HG03558 (cell line): Measurements from ENCODE around the gene PPM1F.

Experiments used
- ATAC-seq: cut with Tn5 transposase; IDR thresholded peaks from one replicate; pipeline ENCODE4 v1.9.1; 2021; ENCODE audit warnings: moderate number of reproducible peaks; ENCODE audit not compliant: unreplicated experiment; ENCODE audit errors: extremely low read depth

The PPM1F gene

GRCh38 chr22:21952586-21953571, at the start of gene PPM1F:
PPM1F (minus strand) TSS chr22:21952848; CDS start chr22:21946048, 6,800 bp downstream.
- ATAC-seq = peak; percentile 62

GRCh38 chr22:22001664-22002525, 49.2 kb upstream of the PPM1F start:
- ATAC-seq = no peak

- no peak for ATAC-seq
Measured at GRCh38 chr22:21998595-21999247, 46.1 kb upstream of the PPM1F start.

- ATAC-seq = no peak
Measured at GRCh38 chr22:21996175-21996720, 43.6 kb upstream of the PPM1F start.

GRCh38 chr22:21995660-21996059, 43.0 kb upstream of the PPM1F start:
- ATAC-seq = no peak

- ATAC-seq = no peak
Measured at GRCh38 chr22:21994881-21995444, 42.3 kb upstream of the PPM1F start.

- ATAC-seq = no peak
Measured at GRCh38 chr22:21992593-21993237, 40.1 kb upstream of the PPM1F start.

GRCh38 chr22:21991774-21992173, 39.1 kb upstream of the PPM1F start:
- ATAC-seq = no peak

- ATAC-seq = no peak
Measured at GRCh38 chr22:21991304-21991596, 38.6 kb upstream of the PPM1F start.

GRCh38 chr22:21990445-21991303, 38.0 kb upstream of the PPM1F start:
- no peak for ATAC-seq

- ATAC-seq = no peak
Measured at GRCh38 chr22:21989049-21989448, 36.4 kb upstream of the PPM1F start.

- no peak for ATAC-seq
Measured at GRCh38 chr22:21985214-21985613, 32.6 kb upstream of the PPM1F start.

GRCh38 chr22:21984793-21985192, 32.1 kb upstream of the PPM1F start:
- ATAC-seq = no peak

GRCh38 chr22:21982338-21982965, 29.8 kb upstream of the PPM1F start, which contains the start of gene TOP3B:
TOP3B (minus strand) TSS chr22:21982787; CDS start chr22:21975709, 7,078 bp downstream.
- ATAC-seq = no peak

- no peak for ATAC-seq
Measured at GRCh38 chr22:21981874-21982273, 29.2 kb upstream of the PPM1F start.

GRCh38 chr22:21980547-21980946, 27.9 kb upstream of the PPM1F start:
- ATAC-seq = no peak

- no peak for ATAC-seq
Measured at GRCh38 chr22:21978564-21979386, 26.1 kb upstream of the PPM1F start.
